K562 (cell line): ENCODE data around the gene RABEPK. TPM values are rescaled to one million over a fixed set of nuclear protein-coding genes. Genes with fewer than 3 reads are reported as not detected.

Source experiments
- CBFA2T3 ChIP-seq: fragments of 450-650 bp; IDR thresholded peaks from 2 replicates; pipeline ENCODE4 v1.6.1; 2017
- CREBBP ChIP-seq: IDR thresholded peaks from one replicate; pipeline ENCODE4 v1.6.1; 2012; ENCODE audit warnings: low read depth, mild to moderate bottlenecking, control low read depth, inconsistent platforms, low read length
- CREM ChIP-seq: IDR thresholded peaks from 2 replicates; pipeline ENCODE4 v1.6.1; 2014; ENCODE audit warnings: antibody characterized with exemption, low read depth
- E2F3 ChIP-seq: fragments of 250-450 bp; sonication (Bioruptor Pico); IDR thresholded peaks from 2 replicates; pipeline ENCODE4 v1.4.0; 2020; ENCODE audit warnings: mild to moderate bottlenecking
- ETV5 ChIP-seq: sonication (generic); formaldehyde crosslinking; IDR thresholded peaks from 2 replicates; pipeline ENCODE4 v1.4.0; 2020; ENCODE audit warnings: low read depth, mild to moderate bottlenecking, missing genetic modification reagents
- FUS ChIP-seq: fragments of 200-400 bp; formaldehyde crosslinking; optimal IDR thresholded peaks from 2 replicates; pipeline ENCODE3; 2017; ENCODE audit warnings: low read depth, low read length
- KLF6 ChIP-seq: fragments of 250-450 bp; sonication (Bioruptor Pico); IDR thresholded peaks from 2 replicates; pipeline ENCODE4 v1.4.0; 2020; ENCODE audit warnings: mild to moderate bottlenecking, moderate library complexity, borderline replicate concordance
- LCOR ChIP-seq: sonication (generic); formaldehyde crosslinking; IDR thresholded peaks from 2 replicates; pipeline ENCODE4 v1.8.0; 2022; ENCODE audit warnings: mild to moderate bottlenecking, missing genetic modification reagents
- MAZ ChIP-seq, 2 experiments: fragments of 450-650 bp in 1 of 2; sonication (generic) in 1 of 2; formaldehyde crosslinking; IDR thresholded peaks in 1 of 2; conservative IDR thresholded peaks in 1 of 2; 2 replicates each; pipeline versions ENCODE4 v1.4.0 to v1.5.0; 2020; ENCODE audit warnings: mild to moderate bottlenecking in 1 of 2, missing genetic modification reagents in 1 of 2
- MCM3 ChIP-seq: fragments of 450-650 bp; IDR thresholded peaks from 2 replicates; pipeline ENCODE4 v1.6.1; 2016
- MXD1 ChIP-seq: fragments of 250-450 bp; sonication (Bioruptor Pico); IDR thresholded peaks from 2 replicates; pipeline ENCODE4 v1.8.0; 2021; ENCODE audit warnings: borderline replicate concordance, mild to moderate bottlenecking, moderate library complexity; ENCODE audit not compliant: poor library complexity, severe bottlenecking
- MYNN ChIP-seq, 2 experiments: sonication (generic); formaldehyde crosslinking in 1 of 2; IDR thresholded peaks; 2 replicates each; pipeline versions ENCODE4 v1.5.0 to v1.6.1; 2016 to 2020; ENCODE audit warnings: antibody characterized with exemption in 1 of 2, missing genetic modification reagents in 1 of 2
- NFRKB ChIP-seq: fragments of 450-650 bp; IDR thresholded peaks from 2 replicates; pipeline ENCODE4 v1.6.1; 2016; ENCODE audit warnings: low read depth
- PHTF2 ChIP-seq: fragments of 250-450 bp; sonication (Bioruptor Pico); IDR thresholded peaks from 2 replicates; pipeline ENCODE4 v1.5.0; 2021; ENCODE audit warnings: mild to moderate bottlenecking
- RBFOX2 ChIP-seq: fragments of 200-400 bp; formaldehyde crosslinking; IDR thresholded peaks from 2 replicates; pipeline ENCODE4 v1.6.1; 2017; ENCODE audit warnings: low read depth, mild to moderate bottlenecking, low read length, moderate library complexity
- RBM25 ChIP-seq: fragments of 200-400 bp; formaldehyde crosslinking; IDR thresholded peaks from 2 replicates; pipeline ENCODE4 v1.6.1; 2018; ENCODE audit warnings: low read length, low read depth, moderate library complexity; ENCODE audit not compliant: severe bottlenecking
- SIX5 ChIP-seq, 2 experiments: IDR thresholded peaks; 2 replicates each; pipeline ENCODE4 v1.6.1; 2011; ENCODE audit warnings: low read length in 2 of 2, borderline replicate concordance in 1 of 2, low read depth in 1 of 2, mild to moderate bottlenecking in 1 of 2, moderate library complexity in 1 of 2; ENCODE audit not compliant: insufficient read depth in 1 of 2
- SMARCC2 ChIP-seq: fragments of 450-650 bp; IDR thresholded peaks from 2 replicates; pipeline ENCODE4 v1.6.1; 2017; ENCODE audit warnings: antibody characterized with exemption, moderate library complexity, mild to moderate bottlenecking, low read depth
- SRSF3 ChIP-seq: fragments of 200-400 bp; formaldehyde crosslinking; IDR thresholded peaks from 2 replicates; pipeline ENCODE4 v1.6.1; 2016; ENCODE audit warnings: mild to moderate bottlenecking, low read length, moderate library complexity; ENCODE audit not compliant: insufficient read depth
- THAP7 ChIP-seq: fragments of 250-450 bp; sonication (Bioruptor Pico); IDR thresholded peaks from 2 replicates; pipeline ENCODE4 v1.5.0; 2021
- ZBTB12 ChIP-seq: fragments of 250-450 bp; sonication (Bioruptor Pico); IDR thresholded peaks from 2 replicates; pipeline ENCODE4 v1.4.0; 2020
- ZC3H4 ChIP-seq: sonication (generic); formaldehyde crosslinking; IDR thresholded peaks from 2 replicates; pipeline ENCODE4 v1.9.0; 2021; ENCODE audit warnings: missing genetic modification reagents, borderline replicate concordance
- ZNF134 ChIP-seq: fragments of 250-450 bp; sonication (Bioruptor Pico); conservative IDR thresholded peaks from 2 replicates; pipeline ENCODE4 v1.4.0; 2020
- ZNF146 ChIP-seq: IDR thresholded peaks from one replicate; pipeline ENCODE4 v1.6.1; 2018; ENCODE audit warnings: missing compliant biosample characterization; ENCODE audit not compliant: unreplicated experiment
- ZNF354B ChIP-seq: fragments of 250-450 bp; sonication (Bioruptor Pico); IDR thresholded peaks from 2 replicates; pipeline ENCODE4 v1.4.0; 2020
- ZSCAN32 ChIP-seq: fragments of 450-650 bp; formaldehyde crosslinking; IDR thresholded peaks from 2 replicates; pipeline ENCODE4 v1.4.0; 2020; ENCODE audit warnings: mild to moderate bottlenecking, moderate library complexity
- polyA plus RNA-seq, 8 experiments: library from polyadenylated mRNA; depleted of rRNA in 4 of 8; stranded (reverse) in 5 of 8; unstranded in 3 of 8; fragments of >200 nt; fragmentation: Nextera tagmentation in 2 of 8; fragmentation: Illumina TruSeq in 1 of 8; extraction: Ambion mirVana in 2 of 8; extraction: Trizol in 1 of 8; gene quantifications; 2 replicates each; pipeline versions ENCODE4 v1.2.1 to v1.2.3, GENCODE V29; 2011 to 2014; ENCODE audit warnings: inconsistent platforms in 1 of 8, missing spikeins in 1 of 8
- total RNA-seq, 7 experiments: library from RNA; depleted of rRNA in 6 of 7; stranded (reverse); fragments of >200 nt in 6 of 7; fragmentation: Illumina TruSeq in 2 of 7; extraction: Trizol in 2 of 7; gene quantifications; 2 replicates each; pipeline versions ENCODE4 v1.2.1 to v1.2.3, GENCODE V29; 2011 to 2021; ENCODE audit warnings: low replicate concordance in 1 of 7
- TF ChIP-seq, protein P1 (sequence below): fragments of 200-800 bp; sonication (Bioruptor generic); IDR thresholded peaks from 2 replicates; pipeline ENCODE4 v1.6.1; 2017; ENCODE audit warnings: missing genetic modification characterization, missing compliant biosample characterization

Gene RABEPK
- total and polyA plus RNA-seq, 9 of the 15 experiments (the other 6 are each of a cell fraction or from before 2014, with no cell fraction given) = 38.3 to 113 (median 52.8) TPM

- TF ChIP-seq PHTF2 (no peak), MXD1 (CRISPR knock-in tag) (no peak), ZC3H4 (no peak), ZBTB12 (CRISPR knock-in tag) (no peak), ETV5 (peak; percentile 94), CREM (peak; percentile 71), SMARCC2 (no peak), ZNF354B (CRISPR knock-in tag) (no peak), MYNN (IDR thresholded peaks at IDR 0.05) (no peak), MYNN (CRISPR knock-in tag; IDR thresholded peaks at IDR 0.05) (no peak), CREBBP (no peak), MAZ (CRISPR knock-in tag; conservative IDR thresholded peaks at IDR 0.05 in 1 of 2, IDR thresholded peaks at IDR 0.05 in 1 of 2) (peak; percentile 82 to 88), ZSCAN32 (CRISPR knock-in tag) (no peak), CBFA2T3 (no peak), LCOR (CRISPR knock-in tag) (no peak), MCM3 (no peak), KLF6 (no peak; the same call in 1 of the 2 replicates), RBM25 (no peak), RBFOX2 (peak; percentile 93), E2F3 (CRISPR knock-in tag) (no peak), SIX5 (IDR thresholded peaks at IDR 0.05; ENCODE audit: borderline replicate concordance in 1 of 2, insufficient read depth in 1 of 2, low read depth in 1 of 2, low read length in 2 of 2) (peak; percentile 91 to 95), ZNF134 (CRISPR knock-in tag) (no peak), THAP7 (CRISPR knock-in tag) (no peak), NFRKB (peak; percentile 17), FUS (no peak), SRSF3 (no peak), ZNF146 (CRISPR knock-in tag) (no peak)
- TF ChIP-seq, protein P1, sequence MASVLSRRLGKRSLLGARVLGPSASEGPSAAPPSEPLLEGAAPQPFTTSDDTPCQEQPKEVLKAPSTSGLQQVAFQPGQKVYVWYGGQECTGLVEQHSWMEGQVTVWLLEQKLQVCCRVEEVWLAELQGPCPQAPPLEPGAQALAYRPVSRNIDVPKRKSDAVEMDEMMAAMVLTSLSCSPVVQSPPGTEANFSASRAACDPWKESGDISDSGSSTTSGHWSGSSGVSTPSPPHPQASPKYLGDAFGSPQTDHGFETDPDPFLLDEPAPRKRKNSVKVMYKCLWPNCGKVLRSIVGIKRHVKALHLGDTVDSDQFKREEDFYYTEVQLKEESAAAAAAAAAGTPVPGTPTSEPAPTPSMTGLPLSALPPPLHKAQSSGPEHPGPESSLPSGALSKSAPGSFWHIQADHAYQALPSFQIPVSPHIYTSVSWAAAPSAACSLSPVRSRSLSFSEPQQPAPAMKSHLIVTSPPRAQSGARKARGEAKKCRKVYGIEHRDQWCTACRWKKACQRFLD (CRISPR knock-in tag) = peak; percentile 86
These were observed 61.4 kb downstream of the RABEPK start, which contains the start of gene GAPVD1 (continued) for GRCh38 chr9:125261501-125262293.
